Transverse colon (tissue), 3 donors: ENCODE results near the gene SYNE2.

Source experiments
- POLR2A ChIP-seq: fragments of 450-650 bp; IDR thresholded peaks from one replicate; pipeline ENCODE4 v1.6.1; 2016; ENCODE audit warnings: antibody characterized with exemption, mild to moderate bottlenecking, moderate library complexity
- POLR2AphosphoS5 ChIP-seq, 3 donors: sonication (generic); formaldehyde crosslinking; IDR thresholded peaks; one replicate each; pipeline ENCODE4 v1.6.1; 2016; ENCODE audit warnings: antibody characterized with exemption in 3 of 3

GRCh38 chr14:63941023-63941422 lies 88.2 kb downstream of the SYNE2 start:
- TF ChIP-seq POLR2A (no peak), POLR2AphosphoS5 (IDR thresholded peaks at IDR 0.05) (no peak)
